SK-N-SH (cell line): ENCODE results near the gene SAMD1. TPM values are rescaled to one million over a fixed set of nuclear protein-coding genes. Genes with fewer than 3 reads are reported as not detected.

Source experiments
- CTCF ChIA-PET: fragments of 300-600, 350-600 bp; formaldehyde crosslinking; extraction: SDS; loops from one replicate; lab custom pipeline; 2021; lab: Yijun Ruan, JAX
- POLR2A ChIA-PET: fragments of 350-600 bp; sonication (Branson Sonifier 250); formaldehyde crosslinking; extraction: SDS; loops from one replicate; lab custom pipeline; 2020; ENCODE audit warnings: antibody characterized with exemption, inconsistent platforms; lab: Yijun Ruan, JAX
- DNase-seq: peaks from one replicate; pipeline ENCODE4 v3.0.0; 2012
- H2AFZ ChIP-seq: fragments of 200-600 bp; sonication (generic); 2 replicates; pipeline ENCODE4 v1.8.1; 2016; ENCODE audit warnings: antibody characterized with exemption, mild to moderate bottlenecking, low read depth
- H3F3A ChIP-seq: fragments of 200-600 bp; sonication (generic); replicated peaks from 2 replicates; pipeline ENCODE3; 2016; ENCODE audit warnings: antibody characterized with exemption, mild to moderate bottlenecking; ENCODE audit not compliant: insufficient read depth
- H3K27ac ChIP-seq, 2 experiments: fragments of 200-500 bp in 1 of 2; fragments of 200-600 bp in 1 of 2; sonication (Bioruptor generic) in 1 of 2; sonication (generic), shearing (Covaris generic) in 1 of 2; 2 replicates each; pipeline versions ENCODE4 v1.5.1 to v1.6.1; 2014 to 2016; ENCODE audit warnings: low read depth in 2 of 2, inconsistent platforms in 1 of 2, low read length in 1 of 2, mild to moderate bottlenecking in 1 of 2, mixed read lengths in 1 of 2
- H3K27me3 ChIP-seq: fragments of 200-600 bp; sonication (generic), shearing (Covaris generic); 2 replicates; pipeline ENCODE4 v1.6.1; 2016; ENCODE audit warnings: mixed run types; ENCODE audit not compliant: insufficient read depth
- H3K36me3 ChIP-seq, 2 experiments: fragments of 200-500 bp in 1 of 2; fragments of 200-600 bp in 1 of 2; sonication (Bioruptor generic) in 1 of 2; sonication (generic) in 1 of 2; replicated peaks in 1 of 2; 2 replicates each; pipeline versions ENCODE3 to v1.5.1; 2014 to 2016; ENCODE audit warnings: low read length in 1 of 2, mild to moderate bottlenecking in 1 of 2; ENCODE audit not compliant: insufficient read depth in 2 of 2, control insufficient read depth in 1 of 2
- H3K4me1 ChIP-seq, 2 experiments: fragments of 200-500 bp in 1 of 2; fragments of 200-600 bp in 1 of 2; sonication (Bioruptor generic) in 1 of 2; sonication (generic), shearing (Covaris generic) in 1 of 2; 2 replicates each; pipeline versions ENCODE4 v1.5.1 to v1.6.1; 2014 to 2016; ENCODE audit warnings: low read depth in 1 of 2, low read length in 1 of 2, mixed run types in 1 of 2; ENCODE audit not compliant: insufficient read depth in 2 of 2, control insufficient read depth in 1 of 2
- H3K4me2 ChIP-seq: fragments of 200-600 bp; sonication (generic), shearing (Covaris generic); 2 replicates; pipeline ENCODE4 v1.6.1; 2017; ENCODE audit warnings: mixed run types
- H3K4me3 ChIP-seq, 2 experiments: fragments of 200-500 bp in 1 of 2; fragments of 200-600 bp in 1 of 2; sonication (Bioruptor generic) in 1 of 2; sonication (generic), shearing (Covaris generic) in 1 of 2; 2 replicates each; pipeline versions ENCODE4 v1.5.1 to v1.8.1; 2014 to 2016; ENCODE audit warnings: low read depth in 2 of 2, inconsistent platforms in 1 of 2, low read length in 1 of 2, mild to moderate bottlenecking in 1 of 2, mixed read lengths in 1 of 2, moderate library complexity in 1 of 2
- H3K79me2 ChIP-seq: fragments of 200-600 bp; sonication (generic); 2 replicates; pipeline ENCODE4 v1.8.1; 2017; ENCODE audit warnings: mild to moderate bottlenecking; ENCODE audit not compliant: insufficient read depth
- H3K9ac ChIP-seq: fragments of 200-600 bp; sonication (generic); 2 replicates; pipeline ENCODE4 v1.6.1; 2017; ENCODE audit warnings: mixed run types
- H3K9me2 ChIP-seq: fragments of 200-600 bp; sonication (generic); 2 replicates; pipeline ENCODE4 v1.6.1; 2017; ENCODE audit warnings: mixed run types
- H3K9me3 ChIP-seq: fragments of 200-600 bp; sonication (generic); 2 replicates; pipeline ENCODE4 v1.6.1; 2017; ENCODE audit warnings: mixed run types, mild to moderate bottlenecking, moderate library complexity
- H4K20me1 ChIP-seq: fragments of 200-600 bp; sonication (generic); 2 replicates; pipeline ENCODE4 v1.6.1; 2017; ENCODE audit warnings: mild to moderate bottlenecking, mixed run types; ENCODE audit not compliant: insufficient read depth
- CTCF ChIP-seq: fragments of 200-600 bp; sonication (generic); IDR thresholded peaks from 2 replicates; pipeline ENCODE4 v1.6.1; 2017; ENCODE audit warnings: antibody characterized with exemption, mild to moderate bottlenecking, moderate library complexity
- ELF1 ChIP-seq: IDR thresholded peaks from 2 replicates; pipeline ENCODE4 v1.4.0; 2012
- EZH2phosphoT487 ChIP-seq: fragments of 200-600 bp; sonication (generic); IDR thresholded peaks from 2 replicates; pipeline ENCODE4 v1.6.1; 2017; ENCODE audit warnings: low read depth, mixed run types, mild to moderate bottlenecking, antibody characterized with exemption, moderate library complexity, borderline replicate concordance
- FOSL2 ChIP-seq: IDR thresholded peaks from 2 replicates; pipeline ENCODE4 v1.4.0; 2012; ENCODE audit warnings: low read depth, mild to moderate bottlenecking, moderate library complexity, borderline replicate concordance
- FOXM1 ChIP-seq: IDR thresholded peaks from 2 replicates; pipeline ENCODE4 v1.4.0; 2012; ENCODE audit warnings: low read depth, mild to moderate bottlenecking
- GABPA ChIP-seq: IDR thresholded peaks from 2 replicates; pipeline ENCODE4 v1.4.0; 2012; ENCODE audit warnings: low read depth, mild to moderate bottlenecking
- PBX3 ChIP-seq: IDR thresholded peaks from 2 replicates; pipeline ENCODE4; 2012
- POLR2AphosphoS5 ChIP-seq: IDR thresholded peaks from 2 replicates; pipeline ENCODE4 v1.6.1; 2012; ENCODE audit warnings: low read depth, low read length
- RAD21 ChIP-seq: IDR thresholded peaks from 2 replicates; pipeline ENCODE4 v1.6.1; 2012; ENCODE audit warnings: mild to moderate bottlenecking, low read length
- RCOR1 ChIP-seq: fragments of 150-350 bp; IDR thresholded peaks from 2 replicates; pipeline ENCODE4 v1.6.1; 2017; ENCODE audit warnings: antibody characterized with exemption, low read length
- REST ChIP-seq: IDR thresholded peaks from 2 replicates; pipeline ENCODE4 v1.6.1; 2012; ENCODE audit warnings: mild to moderate bottlenecking, low read depth, low read length, moderate library complexity
- RFX5 ChIP-seq: IDR thresholded peaks from 2 replicates; pipeline ENCODE4 v1.6.1; 2012; ENCODE audit warnings: mild to moderate bottlenecking, improper control_type of control experiment, low read length
- RXRA ChIP-seq: IDR thresholded peaks from 2 replicates; pipeline ENCODE4 v1.4.0; 2012; ENCODE audit warnings: low read depth, mild to moderate bottlenecking, borderline replicate concordance
- SIN3A ChIP-seq: IDR thresholded peaks from 2 replicates; pipeline ENCODE4 v1.6.1; 2012; ENCODE audit warnings: low read depth, mild to moderate bottlenecking, low read length, moderate library complexity, borderline replicate concordance
- TAF1 ChIP-seq: IDR thresholded peaks from 2 replicates; pipeline ENCODE4 v1.6.1; 2012; ENCODE audit warnings: low read depth, mild to moderate bottlenecking, low read length, moderate library complexity, borderline replicate concordance
- TEAD4 ChIP-seq: IDR thresholded peaks from 2 replicates; pipeline ENCODE4 v1.4.0; 2012; ENCODE audit warnings: mild to moderate bottlenecking, borderline replicate concordance; ENCODE audit not compliant: insufficient read depth
- YY1 ChIP-seq: IDR thresholded peaks from 2 replicates; pipeline ENCODE4 v1.4.0; 2012; ENCODE audit warnings: low read depth, mild to moderate bottlenecking
- ZBTB33 ChIP-seq: IDR thresholded peaks from 2 replicates; pipeline ENCODE4 v1.4.0; 2012; ENCODE audit warnings: low read depth, borderline replicate concordance
- WGBS: methylation state at CpG from one replicate; pipeline ENCODE4 v1.1.6; 2017; ENCODE audit warnings: low lambda C conversion rate; 5-methylcytosine and 5-hydroxymethylcytosine counted together
- polyA plus RNA-seq, 3 experiments: library from polyadenylated mRNA; depleted of rRNA; stranded (reverse); fragments of >200 nt; gene quantifications; 2 replicates each; pipeline ENCODE4 v1.2.3, GENCODE V29; 2012
- TF ChIP-seq, protein P1 (sequence below): fragments of 150-350 bp; IDR thresholded peaks from 2 replicates; pipeline ENCODE4 v1.6.1; 2016; ENCODE audit warnings: mild to moderate bottlenecking, low read depth, low read length

The SAMD1 gene
- polyA plus RNA-seq, 1 of the 3 experiments (the other 2 are of a cell fraction) = 19.0 TPM

DNA sequence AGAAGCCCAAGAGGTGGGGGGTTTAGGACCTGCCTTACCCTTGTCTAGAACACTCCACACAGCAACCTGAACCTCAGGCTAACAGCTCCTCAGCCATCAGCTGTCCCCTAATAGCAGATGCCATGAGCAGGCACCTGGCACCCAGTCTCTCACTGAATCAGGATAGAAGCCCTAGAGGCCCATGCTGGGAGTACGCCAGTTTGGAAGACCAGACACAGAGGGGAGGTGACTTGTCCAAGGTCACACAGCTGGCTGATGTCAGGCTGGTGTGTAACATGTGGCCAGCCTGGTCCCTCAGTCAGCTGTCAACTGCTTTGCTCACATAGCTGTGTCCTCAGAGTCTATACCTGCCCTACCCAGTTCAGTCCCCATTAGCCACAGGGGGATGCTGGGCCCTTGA is 12.8 kb upstream of the SAMD1 start (continued):
- TF ChIP-seq CTCF = no peak
- no peak for TF ChIP-seq TEAD4
- no peak for TF ChIP-seq FOSL2

- H3K36me3 ChIP-seq = peaks cover 7 to 10% of the 10 kb centered on the region in 2 experiments
These were observed 12.2 kb upstream of the SAMD1 start for GRCh38 chr19:14102756-14103155.

More at GRCh38 chr19:14102756-14103155, 12.2 kb upstream of the SAMD1 start:
- Histone ChIP-seq H3K9me3 (no peaks in the 10 kb centered on the region), H3K4me2 (no peak overlapping the region), H3K9ac (no peak overlapping the region), H3K27me3 (no peaks in the 10 kb centered on the region)
- TF ChIP-seq RCOR1 = no peak
- TF ChIP-seq RFX5 = no peak
- no peak for TF ChIP-seq TAF1
- no peak for TF ChIP-seq FOXM1
- TF ChIP-seq GABPA = no peak
- TF ChIP-seq PBX3 = no peak
- no peak for TF ChIP-seq POLR2AphosphoS5
- TF ChIP-seq, protein P1, sequence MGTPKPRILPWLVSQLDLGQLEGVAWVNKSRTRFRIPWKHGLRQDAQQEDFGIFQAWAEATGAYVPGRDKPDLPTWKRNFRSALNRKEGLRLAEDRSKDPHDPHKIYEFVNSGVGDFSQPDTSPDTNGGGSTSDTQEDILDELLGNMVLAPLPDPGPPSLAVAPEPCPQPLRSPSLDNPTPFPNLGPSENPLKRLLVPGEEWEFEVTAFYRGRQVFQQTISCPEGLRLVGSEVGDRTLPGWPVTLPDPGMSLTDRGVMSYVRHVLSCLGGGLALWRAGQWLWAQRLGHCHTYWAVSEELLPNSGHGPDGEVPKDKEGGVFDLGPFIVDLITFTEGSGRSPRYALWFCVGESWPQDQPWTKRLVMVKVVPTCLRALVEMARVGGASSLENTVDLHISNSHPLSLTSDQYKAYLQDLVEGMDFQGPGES = no peak
- TF ChIP-seq RXRA = no peak
- no peak for TF ChIP-seq EZH2phosphoT487
- TF ChIP-seq FOSL2 = no peak
- TF ChIP-seq SIN3A = no peak
- no peak for TF ChIP-seq ELF1
- no peak for TF ChIP-seq YY1
- TF ChIP-seq ZBTB33 = no peak
- no peak for TF ChIP-seq RAD21
- no peak for TF ChIP-seq REST
- TF ChIP-seq, all 33 proteins: peak for 0
- Histone ChIP-seq H4K20me1 (no peaks in the 10 kb centered on the region), H3F3A (no peaks in the 10 kb centered on the region), H3K27ac (no peak overlapping the region), H3K4me3 (no peak overlapping the region), H2AFZ (no peak overlapping the region), H3K4me1 (no peaks in the 10 kb centered on the region), H3K79me2 (no peaks in the 10 kb centered on the region), H3K9me2 (no peaks in the 10 kb centered on the region)
- WGBS = 96% methylated on average over 6 of the region's 10 CpGs
- POLR2A ChIA-PET = no interaction called here
- CTCF ChIA-PET = interaction anchor here (0.9 to 1.8 kb wide), 5 partner anchors 12 to 44 kb away, joined by 3 to 9 read pairs (median 5); partner anchors contain the start of gene MISP3
- DNase-seq = no peak
